ENCODE data around the gene SMG5. TPM values are rescaled to one million over a fixed set of nuclear protein-coding genes. Genes with fewer than 3 reads are reported as not detected.
"Not testable (repeated sequence)": the region's sequence is repeated elsewhere in the genome, so short reads cannot be mapped to it uniquely, and the experiment has no call there.

The SMG5 gene
- total RNA-seq, 1 experiment from 2014 or later = 103 TPM

DNA sequence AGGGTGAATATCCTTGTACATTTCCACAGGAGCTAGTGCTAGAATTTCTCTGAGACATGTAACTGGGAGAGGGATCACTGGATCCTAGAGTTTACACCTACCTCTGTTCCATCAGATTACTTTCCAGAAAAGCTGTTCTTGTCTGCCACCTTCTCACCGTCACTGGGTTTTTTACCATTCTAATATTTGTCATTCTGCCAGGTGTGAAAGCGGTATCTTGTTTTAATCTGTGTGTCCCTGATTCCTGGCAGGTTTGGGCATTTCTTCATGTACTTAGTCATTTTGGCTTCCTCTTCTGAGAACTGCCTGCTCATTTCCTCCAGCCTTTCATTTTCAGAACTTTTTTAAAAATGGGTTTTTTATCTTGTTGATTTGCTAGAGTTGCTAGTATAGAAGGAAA, 64.8 kb downstream of the SMG5 start:
- Histone ChIP-seq H2AK5ac (ENCODE audit: insufficient read length, low read length) (no peak overlapping the region), H4K91ac (ENCODE audit: insufficient read length, low read depth, low read length) (no peak overlapping the region), H3K79me2 (ENCODE audit: insufficient read depth, low read length) (no peaks in the 10 kb centered on the region), H3K56ac (ENCODE audit: insufficient read length, low read depth, low read length) (no peak overlapping the region), H3K14ac (ENCODE audit: insufficient read depth, low read length) (no peak overlapping the region), H2BK120ac (ENCODE audit: low read depth, low read length, poor library complexity, severe bottlenecking) (no peak overlapping the region), H3K9ac (ENCODE audit: extremely low read depth, insufficient read length, low read length) (no peak overlapping the region), H3K9me3 (ENCODE audit: control insufficient read depth, low read depth, low read length) (no peaks in the 10 kb centered on the region), H3K4me1 (ENCODE audit: insufficient read depth, low read length) (no peaks in the 10 kb centered on the region), H4K8ac (replicated peaks; ENCODE audit: insufficient read length, low read depth, low read length) (no peak overlapping the region), H4K20me1 (ENCODE audit: control insufficient read depth, insufficient read depth, insufficient read length) (peaks cover 2% of the 10 kb centered on the region), H3K23me2 (ENCODE audit: insufficient read length, low read depth, low read length, poor library complexity, severe bottlenecking) (peaks cover 4% of the 10 kb centered on the region), H4K5ac (ENCODE audit: insufficient read length, low read depth, low read length) (no peak overlapping the region), H2BK12ac (ENCODE audit: insufficient read length, low read depth, low read length) (no peak overlapping the region), H3K4ac (ENCODE audit: low read depth, low read length) (no peak overlapping the region), H2BK20ac (ENCODE audit: low read depth, low read length, poor library complexity, severe bottlenecking) (no peak overlapping the region), H3K27me3 (ENCODE audit: insufficient read depth, low read length) (no peaks in the 10 kb centered on the region), H3K27ac (ENCODE audit: insufficient read length, low read depth, low read length) (no peak overlapping the region), H3K18ac (ENCODE audit: insufficient read length, low read depth, low read length) (no peak overlapping the region), H3K23ac (ENCODE audit: insufficient read length, low read depth, low read length) (no peak overlapping the region), H2BK5ac (ENCODE audit: insufficient read length, low read length) (no peak overlapping the region), H3T11ph (ENCODE audit: low read length) (no peak overlapping the region), H3K4me2 (ENCODE audit: insufficient read depth, insufficient read length, low read length) (no peak overlapping the region), H3K79me1 (ENCODE audit: insufficient read depth, low read depth, low read length, poor library complexity, severe bottlenecking) (no peaks in the 10 kb centered on the region), H2BK15ac (ENCODE audit: low read depth, low read length) (no peak overlapping the region), H2AFZ (ENCODE audit: low read length) (no peak overlapping the region)
- H3K4me1 Mint-ChIP-seq = peaks cover 5 to 8% of the 10 kb centered on the region in 2 experiments
- no peak overlapping the region for H3K4me3 Mint-ChIP-seq
- peaks cover 23 to 65% (median 59%) of the 10 kb centered on the region in 3 experiments for H3K36me3 Mint-ChIP-seq (ENCODE audit: insufficient read depth in 1 of 3, low read depth in 3 of 3)
- H3K9me3 Mint-ChIP-seq = no peaks in the 10 kb centered on the region; a peak in 1 of 5 replicates
- no peaks in the 10 kb centered on the region for H3K27me3 Mint-ChIP-seq (ENCODE audit: low read depth)
- peak overlapping the region in 1 of 3 experiments; percentile 24; a peak in 1 of 7 replicates for H3K27ac Mint-ChIP-seq
- no CpG with 5 or more reads among the region's 2 CpGs for WGBS (ENCODE audit: extremely low coverage, insufficient read length, low lambda C conversion rate)
- TF ChIP-seq CTCF (conservative IDR thresholded peaks at IDR 0.05) = no peak
- DNase-seq = no peak

- H4K20me1 ChIP-seq (ENCODE audit: control insufficient read depth, insufficient read depth, insufficient read length); H3K18ac ChIP-seq (ENCODE audit: insufficient read length, low read depth, low read length); H3T11ph ChIP-seq (ENCODE audit: low read length); H3K9ac ChIP-seq (ENCODE audit: extremely low read depth, insufficient read length, low read length); H2AK5ac ChIP-seq (ENCODE audit: insufficient read length, low read length); H3K4me1 ChIP-seq (ENCODE audit: insufficient read depth, low read length); H2BK5ac ChIP-seq (ENCODE audit: insufficient read length, low read length); H3K4me2 ChIP-seq (ENCODE audit: insufficient read depth, insufficient read length, low read length); H3K23ac ChIP-seq (ENCODE audit: insufficient read length, low read depth, low read length); H2BK20ac ChIP-seq (ENCODE audit: low read depth, low read length, poor library complexity, severe bottlenecking); H3K23me2 ChIP-seq (ENCODE audit: insufficient read length, low read depth, low read length, poor library complexity, severe bottlenecking); H3K27me3 ChIP-seq (ENCODE audit: insufficient read depth, low read length); H3K4ac ChIP-seq (ENCODE audit: low read depth, low read length); H3K9me3 ChIP-seq (ENCODE audit: control insufficient read depth, low read depth, low read length); H3K79me2 ChIP-seq (ENCODE audit: insufficient read depth, low read length); H2BK15ac ChIP-seq (ENCODE audit: low read depth, low read length); H4K8ac ChIP-seq (replicated peaks; ENCODE audit: insufficient read length, low read depth, low read length); H3K27me3 Mint-ChIP-seq (ENCODE audit: low read depth); H4K91ac ChIP-seq (ENCODE audit: insufficient read length, low read depth, low read length); H2BK120ac ChIP-seq (ENCODE audit: low read depth, low read length, poor library complexity, severe bottlenecking); H3K4me3 Mint-ChIP-seq; H2BK12ac ChIP-seq (ENCODE audit: insufficient read length, low read depth, low read length); H3K27ac Mint-ChIP-seq; DNase-seq; H3K9me3 Mint-ChIP-seq; H3K14ac ChIP-seq (ENCODE audit: insufficient read depth, low read length); H2AFZ ChIP-seq (ENCODE audit: low read length); H3K79me1 ChIP-seq (ENCODE audit: insufficient read depth, low read depth, low read length, poor library complexity, severe bottlenecking); H3K27ac ChIP-seq (ENCODE audit: insufficient read length, low read depth, low read length); H3K56ac ChIP-seq (ENCODE audit: insufficient read length, low read depth, low read length); H4K5ac ChIP-seq (ENCODE audit: insufficient read length, low read depth, low read length): not testable (repeated sequence)
- Mint-ChIP-seq H3K4me1 (peaks cover 15 to 18% of the 10 kb centered on the region in 2 experiments), H3K36me3 (ENCODE audit: insufficient read depth in 1 of 3, low read depth in 3 of 3) (peaks cover 18 to 57% (median 47%) of the 10 kb centered on the region in 3 experiments)
- WGBS (ENCODE audit: extremely low coverage, insufficient read length, low lambda C conversion rate) = no CpG with 5 or more reads among the region's 55 CpGs
These were observed 66.1 kb downstream of the SMG5 start for GRCh38 chr1:156216361-156217086.
